Neural cell (in vitro differentiated cells): Measurements from ENCODE around the gene CCZ1. TPM values are rescaled to one million over a fixed set of nuclear protein-coding genes. Genes with fewer than 3 reads are reported as not detected.
"Not testable (repeated sequence)": the region's sequence is repeated elsewhere in the genome, so short reads cannot be mapped to it uniquely, and the experiment has no call there.

Experiments
- H2AFZ ChIP-seq: fragments of 200-600, 300-800 bp; sonication (generic), shearing (Covaris generic); 2 replicates; pipeline ENCODE4 v1.6.0; 2014; ENCODE audit warnings: low read depth, mild to moderate bottlenecking, antibody characterized with exemption, low read length, moderate library complexity
- H3F3A ChIP-seq: fragments of 200-600 bp; shearing (Covaris generic); 2 replicates; pipeline ENCODE4 v1.6.1; 2016; ENCODE audit warnings: mild to moderate bottlenecking, moderate library complexity, mixed read lengths, antibody characterized with exemption, low read length; ENCODE audit not compliant: insufficient read depth, poor library complexity, severe bottlenecking
- H3K27ac ChIP-seq: fragments of 200-600, 300-800 bp; sonication (generic), shearing (Covaris generic); 2 replicates; pipeline ENCODE4 v1.5.1; 2014; ENCODE audit warnings: mild to moderate bottlenecking, low read length, moderate library complexity
- H3K27me3 ChIP-seq: fragments of 300-800, 200-600 bp; sonication (generic), shearing (Covaris generic); 2 replicates; pipeline ENCODE4 v1.6.0; 2014; ENCODE audit warnings: mild to moderate bottlenecking, low read depth, low read length, moderate library complexity; ENCODE audit not compliant: insufficient read depth
- H3K36me3 ChIP-seq: fragments of 300-800, 200-600 bp; sonication (generic), shearing (Covaris generic); 2 replicates; pipeline ENCODE4 v1.5.1; 2014; ENCODE audit warnings: mild to moderate bottlenecking, antibody characterized with exemption, low read length, moderate library complexity; ENCODE audit not compliant: insufficient read depth
- H3K4me2 ChIP-seq: fragments of 300-800, 200-600 bp; sonication (generic), shearing (Covaris generic); 2 replicates; pipeline ENCODE4 v1.6.0; 2014; ENCODE audit warnings: mild to moderate bottlenecking, low read length
- H3K4me3 ChIP-seq: fragments of 300-800, 200-600 bp; sonication (generic), shearing (Covaris generic); 2 replicates; pipeline ENCODE4 v1.5.1; 2014; ENCODE audit warnings: mild to moderate bottlenecking, low read length, moderate library complexity
- H3K79me2 ChIP-seq: fragments of 200-600 bp; shearing (Covaris generic); replicated peaks from 2 replicates; pipeline ENCODE4 v1.6.0; 2014; ENCODE audit warnings: mild to moderate bottlenecking, low read length, moderate library complexity; ENCODE audit not compliant: insufficient read depth
- H3K9ac ChIP-seq: fragments of 300-800, 200-600 bp; sonication (generic), shearing (Covaris generic); 2 replicates; pipeline ENCODE4 v1.6.1; 2016; ENCODE audit warnings: mild to moderate bottlenecking, low read length, mixed read lengths
- H3K9me2 ChIP-seq: fragments of 200-600 bp; shearing (Covaris generic); 2 replicates; pipeline ENCODE4 v1.6.1; 2016; ENCODE audit warnings: mild to moderate bottlenecking, low read length, mixed read lengths; ENCODE audit not compliant: insufficient read depth
- H3K9me3 ChIP-seq: fragments of 200-600, 300-800 bp; sonication (generic), shearing (Covaris generic); 2 replicates; pipeline ENCODE4 v1.6.1; 2016; ENCODE audit warnings: mild to moderate bottlenecking, mixed run types, low read length, moderate library complexity, mixed read lengths
- H4K20me1 ChIP-seq: fragments of 200-600 bp; shearing (Covaris generic); 2 replicates; pipeline ENCODE4 v1.6.1; 2016; ENCODE audit warnings: mild to moderate bottlenecking, mixed run types; ENCODE audit not compliant: insufficient read depth
- CTCF ChIP-seq: fragments of 450-650 bp; IDR thresholded peaks from 2 replicates; pipeline ENCODE4 v1.5.1; 2014; ENCODE audit warnings: antibody characterized with exemption, mild to moderate bottlenecking, moderate library complexity; ENCODE audit not compliant: poor library complexity, severe bottlenecking
- EP300 ChIP-seq: fragments of 450-650 bp; conservative IDR thresholded peaks from 2 replicates; pipeline ENCODE4 v1.6.1; 2014; ENCODE audit warnings: antibody characterized with exemption, mild to moderate bottlenecking, moderate library complexity; ENCODE audit not compliant: poor library complexity, severe bottlenecking
- EZH2 ChIP-seq: fragments of 200-600, 300-800 bp; shearing (Covaris generic), sonication (generic); IDR thresholded peaks from 2 replicates; pipeline ENCODE4 v1.6.1; 2014; ENCODE audit warnings: antibody characterized with exemption, low read length, borderline replicate concordance, mild to moderate bottlenecking; ENCODE audit not compliant: insufficient read depth, poor library complexity, severe bottlenecking
- MXI1 ChIP-seq: fragments of 450-650 bp; conservative IDR thresholded peaks from 2 replicates; pipeline ENCODE4 v1.6.1; 2014; ENCODE audit warnings: antibody characterized with exemption, mild to moderate bottlenecking; ENCODE audit not compliant: poor library complexity, severe bottlenecking
- POLR2AphosphoS5 ChIP-seq: IDR thresholded peaks from 2 replicates; pipeline ENCODE4 v1.6.1; 2012
- RAD21 ChIP-seq: fragments of 450-650 bp; conservative IDR thresholded peaks from 2 replicates; pipeline ENCODE4 v1.6.1; 2014; ENCODE audit warnings: antibody characterized with exemption, mild to moderate bottlenecking, moderate library complexity
- REST ChIP-seq: IDR thresholded peaks from 2 replicates; pipeline ENCODE4 v1.6.1; 2012; ENCODE audit warnings: borderline replicate concordance
- SMC3 ChIP-seq: fragments of 450-650 bp; conservative IDR thresholded peaks from 2 replicates; pipeline ENCODE4 v1.6.1; 2014; ENCODE audit warnings: antibody characterized with exemption, mild to moderate bottlenecking, moderate library complexity; ENCODE audit not compliant: poor library complexity
- TAF1 ChIP-seq: IDR thresholded peaks from 2 replicates; pipeline ENCODE4 v1.6.1; 2012; ENCODE audit warnings: low read depth
- polyA minus RNA-seq: library from RNA; depleted of rRNA, polyadenylated mRNA; stranded (reverse); fragments of >200 nt; gene quantifications from 2 replicates; pipeline ENCODE4 v1.2.3, GENCODE V29; 2014
- polyA plus RNA-seq: library from polyadenylated mRNA; depleted of rRNA; stranded (reverse); fragments of >200 nt; gene quantifications from 2 replicates; pipeline ENCODE4 v1.2.3, GENCODE V29; 2014

Gene CCZ1
- 195 and 198 TPM in 2 replicates for polyA plus RNA-seq
- polyA minus RNA-seq = 147 and 153 TPM in 2 replicates

- not testable (repeated sequence) for H3F3A ChIP-seq, H3K9me3 ChIP-seq, H3K79me2 ChIP-seq, H2AFZ ChIP-seq, H3K36me3 ChIP-seq, H4K20me1 ChIP-seq, H3K9me2 ChIP-seq, H3K4me2 ChIP-seq, H3K27me3 ChIP-seq
- Histone ChIP-seq H3K27ac (peak within 1 kb of the TSS; percentile 72), H3K4me3 (peak within 1 kb of the TSS; percentile 57), H3K9ac (peak within 1 kb of the TSS; percentile 41)
- TF ChIP-seq POLR2AphosphoS5 (peak; percentile 60), CTCF (peak; percentile 18)
These were observed at the start of gene CCZ1 for GRCh38 chr7:5898480-5899224. Gene CCZ1, plus strand, starts transcription at chr7:5898733. Its CDS starts 67 bp downstream, at chr7:5898800.

- Histone ChIP-seq H3K79me2 (no peaks in the 10 kb centered on the region), H3K9ac (no peak overlapping the region), H3K4me2 (no peak overlapping the region), H3K27me3 (no peaks in the 10 kb centered on the region), H3K36me3 (no peaks in the 10 kb centered on the region), H2AFZ (no peak overlapping the region), H3K4me3 (no peak overlapping the region), H3K9me3 (no peaks in the 10 kb centered on the region), H3F3A (no peaks in the 10 kb centered on the region), H3K9me2 (no peaks in the 10 kb centered on the region), H4K20me1 (no peaks in the 10 kb centered on the region), H3K27ac (no peak overlapping the region)
- TF ChIP-seq CTCF = no peak
- TF ChIP-seq SMC3 = no peak
- no peak for TF ChIP-seq EZH2
- TF ChIP-seq TAF1 = no peak
- no peak for TF ChIP-seq REST
- TF ChIP-seq RAD21 = no peak
- TF ChIP-seq EP300 = no peak
- no peak for TF ChIP-seq MXI1
- TF ChIP-seq POLR2AphosphoS5 = no peak
These were observed 47.6 kb upstream of the CCZ1 start for GRCh38 chr7:5850944-5851343.
